Stimulated activated CD8-positive, alpha-beta memory T cell treated with anti-CD3 and anti-CD28 coated beads, Interleukin-2, amount 100 ng/mL, for 48 hours (primary cell): ENCODE results near the gene ZXDC.

Experiments used
- DNase-seq, 2 donors: peaks; one replicate each; pipeline ENCODE4 v3.0.0-alpha.2; 2020; ENCODE audit warnings: low read depth in 2 of 2

Gene ZXDC

DNA sequence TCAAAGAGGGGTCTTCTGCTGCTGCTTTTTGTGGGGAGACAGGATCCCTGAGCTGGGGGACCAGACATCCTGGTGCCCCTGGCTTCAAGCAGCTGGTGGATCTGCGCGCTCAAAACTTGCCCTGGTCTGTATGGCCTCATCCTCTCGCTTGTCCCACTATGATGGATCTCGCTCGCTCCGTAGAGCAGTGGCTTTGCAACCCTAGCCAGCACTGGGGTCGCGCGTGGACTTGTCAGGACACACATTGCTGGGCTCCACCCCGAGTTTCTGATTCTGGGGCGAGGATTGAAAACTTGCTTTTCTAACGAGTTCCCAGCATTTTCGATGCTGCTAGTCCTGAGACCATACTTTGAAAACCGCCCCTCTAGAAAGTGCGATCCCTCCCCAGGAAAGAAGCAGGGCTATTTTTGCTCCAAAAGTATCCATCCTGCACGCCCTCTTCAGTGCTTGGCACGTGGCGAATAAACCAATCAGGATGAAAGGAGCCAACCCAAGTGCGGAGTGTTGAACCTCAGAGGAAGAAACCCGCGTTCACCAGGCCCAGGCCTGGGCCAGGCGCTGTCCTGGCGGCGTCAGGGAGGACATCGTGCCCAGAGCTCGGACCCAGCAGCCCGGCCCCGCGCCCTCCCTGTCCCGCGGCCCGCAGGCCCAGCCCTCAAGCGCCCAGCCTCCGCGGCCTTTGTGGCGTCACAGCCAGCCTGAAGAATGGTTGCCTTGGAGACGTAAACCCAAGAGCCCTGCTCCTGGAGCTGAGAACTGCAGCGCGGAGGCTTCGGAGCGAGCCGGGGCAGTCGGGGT is 81.3 kb downstream of the ZXDC start, which contains the start of gene CFAP100:
Gene CFAP100, plus strand, starts transcription at position 731 of the 798 bp plus-strand sequence. CDS start 1,092 bp downstream, outside the sequence.
- no peak for DNase-seq

DNA sequence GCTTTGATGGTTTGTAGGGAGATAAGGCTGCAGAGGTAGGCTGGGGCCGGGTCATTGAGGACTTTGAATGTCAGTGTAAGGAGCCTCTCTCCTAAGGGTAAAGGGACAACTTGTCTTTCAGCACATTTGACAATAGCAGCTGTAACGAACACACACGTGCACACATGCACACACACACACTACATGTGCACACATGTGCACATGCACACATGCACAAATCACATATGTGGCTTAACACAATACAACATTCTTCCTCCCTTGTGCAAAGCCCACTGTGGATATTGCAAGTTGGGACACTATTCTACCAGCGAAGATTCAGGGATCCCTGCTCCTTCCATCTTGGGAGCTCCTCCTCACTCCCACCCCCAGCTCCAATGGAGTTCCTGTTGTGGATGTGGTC is 82.1 kb downstream of the ZXDC start:
- DNase-seq: no peak

DNA sequence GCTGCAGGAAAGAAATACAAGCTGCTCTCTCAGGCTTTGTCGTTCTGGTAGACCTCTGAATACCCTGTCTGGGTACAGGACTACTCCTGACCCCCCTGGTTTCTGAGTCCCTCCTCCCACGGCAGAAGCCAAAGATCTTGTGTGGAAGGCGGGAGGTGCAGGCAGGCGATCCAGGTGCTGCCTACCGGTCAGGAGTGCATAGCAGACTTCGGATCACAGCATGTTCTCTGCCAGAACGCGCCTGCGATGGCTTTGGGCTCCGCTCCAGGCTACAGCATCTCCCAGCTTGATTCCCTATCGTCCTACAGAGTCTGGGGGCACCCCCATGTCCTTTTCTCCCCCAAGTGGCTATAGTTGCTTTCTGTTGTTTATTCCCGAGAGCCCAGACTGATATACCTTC is 83.4 kb downstream of the ZXDC start:
- DNase-seq: no peak

DNA sequence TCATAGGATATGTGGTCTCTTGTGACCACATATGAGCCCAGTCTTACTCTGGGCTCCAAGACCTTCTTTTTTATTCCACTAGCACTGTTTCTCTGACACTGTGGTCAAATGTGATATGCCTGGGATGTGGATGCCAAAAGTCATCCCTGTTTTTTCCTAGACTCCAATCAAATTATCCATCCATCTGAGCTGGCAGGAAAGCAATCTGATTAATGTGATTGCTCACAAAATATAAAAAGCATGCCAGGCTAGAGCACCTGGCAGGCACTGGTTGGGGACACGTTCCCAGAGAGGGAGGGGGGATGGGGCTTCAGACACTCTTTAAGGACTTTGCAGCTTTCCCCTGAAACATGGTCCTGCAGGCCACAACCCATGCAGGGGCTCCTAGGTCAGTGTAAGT is 84.1 kb downstream of the ZXDC start:
- DNase-seq: no peak

DNA sequence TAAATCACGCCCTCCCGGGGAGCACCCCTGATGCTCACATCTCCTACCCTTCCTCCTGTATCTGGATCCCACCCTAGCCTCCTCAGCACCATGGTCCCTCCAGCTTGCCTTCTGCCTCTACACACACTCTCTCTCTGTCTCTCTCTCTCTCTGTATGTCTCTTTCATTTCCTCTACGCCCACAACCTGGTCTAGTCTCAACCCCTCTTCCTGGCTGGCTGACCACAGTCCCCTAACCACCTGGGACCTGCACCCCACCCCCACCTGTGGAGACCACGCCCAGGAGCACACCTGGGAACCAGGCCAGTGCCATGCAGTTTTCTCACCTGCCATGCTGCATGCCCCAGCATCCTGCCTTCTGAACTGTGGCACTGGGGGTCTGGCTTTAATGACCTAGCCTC is 84.9 kb downstream of the ZXDC start:
- DNase-seq: no peak

DNA sequence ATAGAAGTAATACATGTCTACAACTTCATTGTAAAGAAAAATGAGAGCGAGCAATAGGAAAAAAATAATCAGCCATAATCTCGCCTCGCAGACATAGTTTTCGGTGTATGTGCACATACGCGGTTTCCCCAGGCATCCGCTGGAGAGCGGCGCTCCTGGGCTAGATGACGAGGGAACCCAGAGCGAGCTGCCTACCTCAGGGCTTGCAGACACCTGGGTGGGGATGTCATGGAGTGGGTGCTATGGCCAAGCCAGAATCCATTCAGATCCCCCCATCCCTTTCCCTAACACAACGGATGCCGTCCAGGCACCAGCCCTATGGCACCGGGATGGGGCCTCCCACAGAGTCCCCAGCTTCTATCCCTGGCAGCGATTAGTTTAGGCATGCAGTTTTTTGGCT is 85.5 kb downstream of the ZXDC start:
- no peak for DNase-seq

DNA sequence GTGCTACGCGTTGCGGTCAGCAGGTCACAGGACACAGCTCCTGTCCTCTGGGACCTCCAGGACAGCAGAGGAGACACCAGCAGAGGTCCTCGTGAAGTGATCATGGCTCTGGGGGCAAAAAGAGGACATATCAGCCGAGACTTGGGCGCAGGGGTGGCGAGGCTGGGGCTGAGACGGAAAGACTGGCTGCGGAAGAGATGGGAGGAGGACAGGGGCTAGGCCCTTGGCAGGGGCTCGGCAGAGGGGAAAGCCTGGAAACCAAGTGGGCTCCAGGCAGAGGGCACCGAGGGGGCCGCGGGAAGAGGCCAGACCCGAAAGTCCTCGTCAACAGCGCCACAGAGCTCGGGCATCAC is 85.9 kb downstream of the ZXDC start:
- DNase-seq: no peak

DNA sequence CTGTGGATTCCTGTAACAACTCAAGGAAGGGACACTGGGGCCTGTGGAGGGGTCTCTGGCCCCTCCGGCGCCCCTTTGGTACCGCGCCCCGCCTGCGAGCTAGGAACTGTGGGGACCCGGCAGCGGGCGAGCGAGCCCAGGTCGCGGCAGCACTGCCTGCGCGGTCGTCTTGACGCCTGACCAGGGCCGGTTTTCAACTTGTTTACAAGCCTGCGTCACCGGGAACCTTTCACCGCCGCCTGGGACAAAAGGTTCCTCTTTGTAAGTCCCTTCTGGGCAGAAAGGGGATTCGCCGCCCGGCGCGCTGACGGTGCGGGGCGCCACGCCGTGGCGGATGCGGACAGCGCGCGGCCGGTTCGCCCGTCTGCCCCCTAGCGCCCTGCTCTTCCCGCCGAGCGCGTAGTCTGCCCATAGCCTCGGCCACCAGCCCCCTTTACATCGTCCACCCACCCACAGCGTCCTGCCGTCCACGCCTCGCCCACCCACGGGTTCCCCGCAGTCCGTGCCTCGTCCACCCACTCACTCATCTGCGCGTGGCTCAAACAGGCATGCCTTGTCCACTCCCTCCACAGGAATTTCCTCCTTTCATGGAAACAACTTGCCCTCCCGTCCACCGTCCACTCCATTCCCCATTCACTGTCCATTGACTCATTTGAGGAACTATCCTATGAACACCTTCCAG is 86.4 kb downstream of the ZXDC start:
- peak; percentile 30 to 41 for DNase-seq
